GM12878 (cell line): ENCODE measurements around the gene DLG1. TPM values are rescaled to one million over a fixed set of nuclear protein-coding genes. Genes with fewer than 3 reads are reported as not detected.

Experiments used
- ATAC-seq: fragments of 200-7000 bp; cut with Tn5 transposase; 3 replicates; pipeline ENCODE4 v1.9.1; 2020; ENCODE audit warnings: mild to moderate bottlenecking, moderate library complexity
- BruUV-seq: library from RNA; stranded (reverse); fragments of 400-500 nt; replicated peaks from 2 replicates; lab custom pipeline; 2021; lab: Mats Ljungman, UMichigan
- CTCF ChIA-PET: fragments of 300-600 bp; sonication (Branson Sonifier 250); formaldehyde crosslinking; extraction: SDS; loops from one replicate; lab custom pipeline; 2021; ENCODE audit warnings: inconsistent platforms; lab: Yijun Ruan, JAX
- POLR2A ChIA-PET: fragments of 350-600 bp; formaldehyde crosslinking; extraction: SDS; loops from one replicate; lab custom pipeline; 2021; ENCODE audit warnings: inconsistent platforms; lab: Charles Lee
- RAD21 ChIA-PET: fragments of 300-600 bp; sonication (Branson Sonifier 250); formaldehyde crosslinking; loops from one replicate; lab custom pipeline; 2023; ENCODE audit warnings: antibody characterized with exemption; ENCODE audit not compliant: unreplicated experiment; lab: Charles Lee
- SMC1A ChIA-PET: fragments of 300-600 bp; sonication (Branson Sonifier 250); formaldehyde crosslinking; loops from one replicate; lab custom pipeline; 2023; ENCODE audit not compliant: unreplicated experiment, uncharacterized antibody; lab: Charles Lee
- DNase-seq: peaks from one replicate; pipeline ENCODE4 v3.0.0-alpha.2; 2011; ENCODE audit warnings: low read depth, low spot score
- FAIRE-seq: peaks from 3 replicates; lab custom pipeline; 2011; peaks lifted over from hg19 to GRCh38; lab: Jason Lieb, UNC
- H2AFZ ChIP-seq: 2 replicates; pipeline ENCODE4 v1.6.0; 2011; ENCODE audit warnings: low read depth, low read length, control low read depth; ENCODE audit not compliant: control insufficient read depth
- H3K27ac ChIP-seq: 2 replicates; pipeline ENCODE4 v1.5.1; 2011; ENCODE audit warnings: control low read depth; ENCODE audit not compliant: control insufficient read depth, insufficient read depth
- H3K27me3 ChIP-seq, 2 experiments: replicated peaks in 1 of 2; 2 replicates each; pipeline versions ENCODE4 v1.6.0 to v1.6.1; 2011; ENCODE audit warnings: low read length in 1 of 2; ENCODE audit not compliant: control insufficient read depth in 2 of 2, insufficient read depth in 2 of 2
- H3K36me3 ChIP-seq, 2 experiments: 2 replicates each; pipeline ENCODE4 v1.5.1; 2011; ENCODE audit warnings: low read length in 1 of 2; ENCODE audit not compliant: control insufficient read depth in 2 of 2, insufficient read depth in 2 of 2
- H3K4me1 ChIP-seq: 2 replicates; pipeline ENCODE4 v1.6.1; 2011; ENCODE audit warnings: mild to moderate bottlenecking, low read length, moderate library complexity, mixed read lengths; ENCODE audit not compliant: control insufficient read depth, insufficient read depth
- H3K4me2 ChIP-seq: 2 replicates; pipeline ENCODE4 v1.6.0; 2011; ENCODE audit warnings: control low read depth; ENCODE audit not compliant: control insufficient read depth, insufficient read depth
- H3K4me3 ChIP-seq: fragments of 200-600 bp; sonication (generic); 2 replicates; pipeline ENCODE4 v1.5.1; 2016
- H3K79me2 ChIP-seq: 2 replicates; pipeline ENCODE4 v1.6.0; 2011; ENCODE audit warnings: low read length; ENCODE audit not compliant: control insufficient read depth, insufficient read depth
- H3K9ac ChIP-seq: 2 replicates; pipeline ENCODE4 v1.8.0; 2011; ENCODE audit warnings: low read length, control low read depth, mixed read lengths; ENCODE audit not compliant: control insufficient read depth, insufficient read depth
- H3K9me3 ChIP-seq: replicated peaks from 3 replicates; pipeline ENCODE4 v1.5.1; 2011; ENCODE audit warnings: mild to moderate bottlenecking, low read length; ENCODE audit not compliant: control insufficient read depth, insufficient read depth
- H4K20me1 ChIP-seq: 2 replicates; pipeline ENCODE4 v1.6.0; 2011; ENCODE audit not compliant: control insufficient read depth, insufficient read depth
- BMI1 ChIP-seq: fragments of 450-650 bp; IDR thresholded peaks from 2 replicates; pipeline ENCODE4 v1.6.1; 2016; ENCODE audit warnings: mild to moderate bottlenecking, moderate library complexity, borderline replicate concordance
- EGR1 ChIP-seq, 2 experiments: IDR thresholded peaks; 1 replicate in 1 of 2; 2 replicates in 1 of 2; pipeline ENCODE4 v1.6.1; 2011 to 2012; ENCODE audit warnings: low read depth in 2 of 2, low read length in 2 of 2, borderline replicate concordance in 1 of 2, mild to moderate bottlenecking in 1 of 2, moderate library complexity in 1 of 2
- HDAC6 ChIP-seq: fragments of 200-600 bp; sonication (generic); IDR thresholded peaks from one replicate; pipeline ENCODE4 v1.8.0; 2017; ENCODE audit warnings: antibody characterized with exemption; ENCODE audit not compliant: unreplicated experiment
- IRF4 ChIP-seq: IDR thresholded peaks from 2 replicates; pipeline ENCODE4 v1.6.1; 2011; ENCODE audit warnings: low read depth, low read length
- JUND ChIP-seq: IDR thresholded peaks from 2 replicates; pipeline ENCODE4 v1.6.1; 2012; ENCODE audit warnings: low read depth, mild to moderate bottlenecking, low read length, improper control_type of control experiment, moderate library complexity
- MAX ChIP-seq: IDR thresholded peaks from 2 replicates; pipeline ENCODE4 v1.6.1; 2012; ENCODE audit warnings: low read depth, low read length, improper control_type of control experiment
- MEF2A ChIP-seq: IDR thresholded peaks from 2 replicates; pipeline ENCODE4 v1.6.1; 2011; ENCODE audit warnings: low read depth, mild to moderate bottlenecking, low read length, moderate library complexity; ENCODE audit not compliant: insufficient read depth
- MLLT1 ChIP-seq: fragments of 450-650 bp; IDR thresholded peaks from 2 replicates; pipeline ENCODE4 v1.6.1; 2016; ENCODE audit warnings: mild to moderate bottlenecking
- MTA3 ChIP-seq: IDR thresholded peaks from 2 replicates; pipeline ENCODE4 v1.6.1; 2012; ENCODE audit warnings: low read length, inconsistent platforms, borderline replicate concordance
- NBN ChIP-seq: fragments of 450-650 bp; IDR thresholded peaks from 2 replicates; pipeline ENCODE4 v1.6.1; 2016
- NRF1 ChIP-seq: conservative IDR thresholded peaks from 2 replicates; pipeline ENCODE4 v1.6.1; 2011; ENCODE audit warnings: mild to moderate bottlenecking, low read depth, low read length, improper control_type of control experiment
- POLR2AphosphoS5 ChIP-seq: IDR thresholded peaks from 2 replicates; pipeline ENCODE4 v1.6.1; 2011; ENCODE audit warnings: mild to moderate bottlenecking, low read length, inconsistent platforms
- RCOR1 ChIP-seq: conservative IDR thresholded peaks from 2 replicates; pipeline ENCODE4 v1.6.1; 2012; ENCODE audit warnings: low read depth, low read length, improper control_type of control experiment
- RELA ChIP-seq: fragments of 450-650 bp; IDR thresholded peaks from 2 replicates; pipeline ENCODE4 v1.8.0; 2014; ENCODE audit warnings: borderline replicate concordance; ENCODE audit not compliant: partially characterized antibody
- RELB ChIP-seq: fragments of 450-650 bp; IDR thresholded peaks from 2 replicates; pipeline ENCODE4 v1.6.1; 2017; ENCODE audit warnings: low read depth, mild to moderate bottlenecking, moderate library complexity
- RFX5 ChIP-seq: IDR thresholded peaks from 2 replicates; pipeline ENCODE4 v1.6.1; 2011; ENCODE audit warnings: low read depth, low read length, improper control_type of control experiment
- SIN3A ChIP-seq: IDR thresholded peaks from 2 replicates; pipeline ENCODE4 v1.6.1; 2012; ENCODE audit warnings: low read depth, low read length, improper control_type of control experiment
- SP1 ChIP-seq: IDR thresholded peaks from one replicate; pipeline ENCODE4 v1.6.1; 2011; ENCODE audit warnings: low read depth, low read length
- TARDBP ChIP-seq: IDR thresholded peaks from 2 replicates; pipeline ENCODE4 v1.6.1; 2016; ENCODE audit warnings: borderline replicate concordance
- WGBS: methylation state at CpG from one replicate; pipeline ENCODE4 v1.1.6; 2016; ENCODE audit warnings: low lambda C conversion rate; ENCODE audit not compliant: insufficient replicate concordance, insufficient coverage; ENCODE audit errors: missing lambda C conversion rate; 5-methylcytosine and 5-hydroxymethylcytosine counted together
- in situ Hi-C: fragments of 300-500 bp; cut with MboI; formaldehyde crosslinking; loops from 9 replicates; pipeline ENCODE4 v1.14.3; 2018; ENCODE audit warnings: mixed read lengths
- intact Hi-C: fragments of 100-400 bp; cut with micrococcal nuclease; formaldehyde crosslinking; loops from one replicate; pipeline ENCODE4 v1.14.2; 2022; ENCODE audit not compliant: unreplicated experiment
- polyA plus RNA-seq, 11 experiments: library from polyadenylated mRNA; depleted of rRNA in 4 of 11; unstranded in 6 of 11; stranded (reverse) in 5 of 11; fragments of >200 nt; fragmentation: Nextera tagmentation in 4 of 11; fragmentation: Illumina TruSeq in 1 of 11; extraction: Ambion mirVana in 4 of 11; extraction: Trizol in 1 of 11; gene quantifications; 1 replicate in 1 of 11; 2 replicates in 10 of 11; pipeline versions ENCODE4 v1.2.1 to v1.2.3, GENCODE V29; 2011 to 2016; ENCODE audit warnings: inconsistent platforms in 2 of 11, missing spikeins in 2 of 11, low read depth in 1 of 11
- total RNA-seq, 4 experiments: library from RNA; depleted of rRNA in 3 of 4; stranded (reverse); fragments of >200 nt in 3 of 4; fragmentation: Illumina TruSeq in 1 of 4; extraction: Trizol in 1 of 4; gene quantifications; 2 replicates each; pipeline versions ENCODE4 v1.2.1 to v1.2.3, GENCODE V29; 2013 to 2021

DLG1 gene
- total and polyA plus RNA-seq, 10 of the 15 experiments (the other 5 are each of a cell fraction or from before 2014, with no cell fraction given), result 9.2 to 63.1 (median 40.1) TPM

- intact Hi-C loops, result loop anchor here (2.0 kb wide), 2 partner anchors 229 to 277 kb away; no protein-coding TSS in a partner anchor
- TF ChIP-seq SP1 (no peak), RELA (no peak), RFX5 (no peak), EGR1 (IDR thresholded peaks at IDR 0.05; ENCODE audit: borderline replicate concordance in 1 of 2, low read depth in 2 of 2, low read length in 2 of 2) (no peak), RCOR1 (no peak), MLLT1 (no peak), MEF2A (no peak), JUND (no peak), POLR2AphosphoS5 (no peak), MTA3 (no peak), TARDBP (no peak), IRF4 (no peak), RELB (no peak), NRF1 (no peak), SIN3A (no peak), NBN (no peak), MAX (no peak), BMI1 (no peak), HDAC6 (no peak)
- ChIA-PET POLR2A (no interaction called here), SMC1A (interaction anchor here (0.8 to 7.4 kb wide), 8 partner anchors 9 to 276 kb away, joined by 3 to 63 read pairs (median 6); no protein-coding TSS in a partner anchor), RAD21 (interaction anchor here (1.1 to 7.8 kb wide), 5 partner anchors 9 to 276 kb away, joined by 3 to 49 read pairs (median 17); no protein-coding TSS in a partner anchor), CTCF (interaction anchor here (0.7 to 7.9 kb wide), 13 partner anchors 9 to 285 kb away, joined by 3 to 101 read pairs (median 5); no protein-coding TSS in a partner anchor)
- no peaks in the 10 kb centered on the region for H3K9me3 ChIP-seq
- FAIRE-seq, result no peak
- H3K4me1 ChIP-seq, result peaks cover 3% of the 10 kb centered on the region; the same call in 1 of the 2 replicates
- no peaks in the 10 kb centered on the region for H3K36me3 ChIP-seq
- BruUV-seq, result no TSS peak
- no peak overlapping the region for H3K4me2 ChIP-seq
- H3K9ac ChIP-seq, result no peak overlapping the region
- no peak overlapping the region for H3K4me3 ChIP-seq
- no peak for DNase-seq
- in situ Hi-C loops, result no loop called here
- H2AFZ ChIP-seq, result no peak overlapping the region
- no peak for ATAC-seq
- 95% methylated on average over 1 of the region's 1 CpG for WGBS
- H3K79me2 ChIP-seq, result peaks cover 45% of the 10 kb centered on the region
- H3K27me3 ChIP-seq, result no peaks in the 10 kb centered on the region
- H3K27ac ChIP-seq, result no peak overlapping the region
- no peaks in the 10 kb centered on the region for H4K20me1 ChIP-seq
These were observed 72.8 kb downstream of the DLG1 start for GRCh38 chr3:197225579-197225978.
